HL-60 (cell line): ENCODE data around the gene ANKRD44.

Experiments
- CTCF ChIP-seq: IDR thresholded peaks from one replicate; pipeline ENCODE4 v1.5.1; 2011; ENCODE audit warnings: low read length, control low read depth, inconsistent platforms; ENCODE audit not compliant: insufficient read depth
- GABPA ChIP-seq: IDR thresholded peaks from 2 replicates; pipeline ENCODE4 v1.6.1; 2012; ENCODE audit warnings: low read depth
- POLR2AphosphoS5 ChIP-seq: IDR thresholded peaks from 2 replicates; pipeline ENCODE4 v1.6.1; 2012; ENCODE audit warnings: low read depth
- REST ChIP-seq: IDR thresholded peaks from 2 replicates; pipeline ENCODE4 v1.6.1; 2012; ENCODE audit warnings: low read depth; ENCODE audit not compliant: insufficient replicate concordance

- TF ChIP-seq CTCF (no peak), POLR2AphosphoS5 (no peak), GABPA (no peak), REST (no peak)
Observed at GRCh38 chr2:197219636-197220035, 90.9 kb downstream of the ANKRD44 start.
